ENCODE measurements around the gene ANP32B.
"Not testable (repeated sequence)": the region's sequence is repeated elsewhere in the genome, so short reads cannot be mapped to it uniquely, and the experiment has no call there.

ANP32B gene

GRCh38 chr9:97940741-97941140, 42.4 kb upstream of the ANP32B start:
- TF ChIP-seq CTCF (IDR thresholded peaks at IDR 0.05; ENCODE audit: low read length, missing control alignments), result no peak
- H3K4me3 ChIP-seq (replicated peaks; ENCODE audit: low read depth, low read length), result no peak overlapping the region
- no peak for DNase-seq (ENCODE audit: low read depth)

GRCh38 chr9:97941323-97941722, 41.8 kb upstream of the ANP32B start:
- no peak for DNase-seq (ENCODE audit: low read depth)
- H3K4me3 ChIP-seq (replicated peaks; ENCODE audit: low read depth, low read length), result no peak overlapping the region
- TF ChIP-seq CTCF (IDR thresholded peaks at IDR 0.05; ENCODE audit: low read length, missing control alignments), result no peak

- H3K4me3 ChIP-seq (replicated peaks; ENCODE audit: low read depth, low read length), result no peak overlapping the region
- DNase-seq (ENCODE audit: low read depth), result no peak
- TF ChIP-seq CTCF (IDR thresholded peaks at IDR 0.05; ENCODE audit: low read length, missing control alignments), result no peak
Measured at GRCh38 chr9:97943308-97943855, 39.8 kb upstream of the ANP32B start.

GRCh38 chr9:97944612-97945011, 38.5 kb upstream of the ANP32B start:
- DNase-seq (ENCODE audit: low read depth), result no peak
- no peak overlapping the region for H3K4me3 ChIP-seq (replicated peaks; ENCODE audit: low read depth, low read length)
- no peak for TF ChIP-seq CTCF (IDR thresholded peaks at IDR 0.05; ENCODE audit: low read length, missing control alignments)

- not testable (repeated sequence) for DNase-seq (ENCODE audit: low read depth); H3K4me3 ChIP-seq (replicated peaks; ENCODE audit: low read depth, low read length)
Measured at GRCh38 chr9:97945470-97945869, 37.7 kb upstream of the ANP32B start.

- not testable (repeated sequence) for H3K4me3 ChIP-seq (replicated peaks; ENCODE audit: low read depth, low read length); DNase-seq (ENCODE audit: low read depth)
Measured at GRCh38 chr9:97947094-97947493, 36.0 kb upstream of the ANP32B start.

GRCh38 chr9:97950873-97951272, 32.3 kb upstream of the ANP32B start:
- DNase-seq (ENCODE audit: low read depth); H3K4me3 ChIP-seq (replicated peaks; ENCODE audit: low read depth, low read length): not testable (repeated sequence)

- DNase-seq (ENCODE audit: low read depth), result peak; percentile 26
- peak; percentile 53 for TF ChIP-seq CTCF (IDR thresholded peaks at IDR 0.05; ENCODE audit: low read length, missing control alignments)
- H3K4me3 ChIP-seq (replicated peaks; ENCODE audit: low read depth, low read length), result no peak overlapping the region
Measured at GRCh38 chr9:97954550-97954989, 28.6 kb upstream of the ANP32B start.

GRCh38 chr9:97956331-97956730, 26.8 kb upstream of the ANP32B start:
- DNase-seq (ENCODE audit: low read depth), result no peak
- H3K4me3 ChIP-seq (replicated peaks; ENCODE audit: low read depth, low read length), result no peak overlapping the region
- TF ChIP-seq CTCF (IDR thresholded peaks at IDR 0.05; ENCODE audit: low read length, missing control alignments), result no peak
